ENCODE measurements around the gene PLEKHB2.
A peak's percentile ranks its signal among the peaks of the same experiment; 100 is the strongest.
"Not testable (repeated sequence)": the region's sequence is repeated elsewhere in the genome, so short reads cannot be mapped to it uniquely, and the experiment has no call there.

Gene PLEKHB2

DNA sequence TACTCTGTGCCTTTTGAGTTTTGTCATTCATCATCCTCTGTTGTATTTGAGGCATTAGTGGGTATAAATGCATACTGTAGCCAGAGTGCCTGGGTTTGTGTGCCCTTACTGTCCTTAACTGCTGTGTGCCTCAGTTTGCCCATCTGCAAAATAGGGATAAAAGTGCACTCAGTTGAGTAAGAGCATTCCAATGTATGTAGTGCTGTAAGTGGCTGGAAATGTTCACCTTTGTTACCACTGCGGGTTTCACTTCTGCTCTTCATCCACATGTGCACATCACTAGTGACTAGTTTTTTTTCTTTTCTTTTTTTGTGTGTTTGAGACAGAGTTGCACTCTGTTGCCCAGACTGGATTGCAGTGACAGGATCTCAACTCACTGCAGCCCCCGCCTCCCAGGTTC is 39.9 kb downstream of the PLEKHB2 start:
- DNase-seq, result no peak

DNA sequence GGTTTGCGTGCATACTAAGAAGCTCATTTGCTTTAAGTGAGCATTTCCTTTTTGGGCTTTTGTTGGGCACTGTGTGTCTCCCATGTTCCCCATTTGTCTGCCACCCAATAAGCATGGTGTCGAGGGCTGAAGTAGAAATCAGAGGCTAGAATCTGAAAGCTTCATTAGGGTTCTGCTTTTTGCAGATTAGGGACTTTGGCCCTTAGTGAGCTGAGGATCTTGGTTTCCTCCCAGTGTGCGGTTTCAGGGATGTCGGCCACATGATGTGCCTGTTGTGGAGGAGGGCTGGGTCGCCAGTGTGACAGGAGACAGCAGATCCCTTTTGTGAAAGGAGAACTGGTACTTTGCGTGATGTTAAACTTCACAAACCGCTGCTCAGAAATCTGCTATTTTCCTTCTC is 41.1 kb downstream of the PLEKHB2 start:
- peak; percentile 65 to 81 (median 80) for DNase-seq

DNA sequence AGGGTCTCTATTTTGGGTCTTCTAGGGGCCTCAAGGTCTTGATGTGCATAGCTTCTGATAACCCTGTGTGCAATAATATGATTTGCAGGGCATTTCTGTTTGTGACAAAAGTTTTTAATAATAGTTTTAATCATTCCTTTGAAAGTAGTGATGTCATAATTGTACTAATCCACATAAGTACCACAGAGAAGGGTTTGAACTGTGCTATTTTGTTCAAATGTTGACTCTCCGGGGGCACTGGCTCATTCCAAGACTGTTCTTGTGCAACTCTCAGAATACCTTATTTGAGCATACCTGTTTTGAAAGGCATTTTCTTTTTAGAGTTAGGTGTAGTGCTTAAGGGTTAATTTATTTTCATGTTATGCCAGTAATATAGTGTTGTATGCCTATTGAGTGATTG is 41.6 kb downstream of the PLEKHB2 start:
- DNase-seq, result no peak

DNA sequence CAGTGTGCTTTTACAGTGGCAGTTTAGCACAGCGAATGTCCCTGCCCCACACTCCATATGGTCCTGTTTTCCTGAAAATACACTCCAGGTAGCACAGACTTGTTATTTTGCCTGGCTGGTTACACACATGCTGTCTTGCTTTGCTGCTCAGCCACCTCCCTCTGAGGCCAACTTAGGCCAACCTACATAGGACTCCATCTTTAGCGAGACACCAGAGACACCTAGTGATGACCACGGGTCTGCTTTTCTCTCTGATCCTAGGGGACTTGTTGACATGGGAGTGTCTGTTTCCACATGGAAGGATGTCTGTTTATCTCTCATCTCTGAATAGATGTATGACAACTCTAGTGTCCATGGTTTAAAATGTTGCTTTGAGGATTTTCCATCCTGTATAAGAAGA is 43.3 kb downstream of the PLEKHB2 start:
- DNase-seq, result no peak

DNA sequence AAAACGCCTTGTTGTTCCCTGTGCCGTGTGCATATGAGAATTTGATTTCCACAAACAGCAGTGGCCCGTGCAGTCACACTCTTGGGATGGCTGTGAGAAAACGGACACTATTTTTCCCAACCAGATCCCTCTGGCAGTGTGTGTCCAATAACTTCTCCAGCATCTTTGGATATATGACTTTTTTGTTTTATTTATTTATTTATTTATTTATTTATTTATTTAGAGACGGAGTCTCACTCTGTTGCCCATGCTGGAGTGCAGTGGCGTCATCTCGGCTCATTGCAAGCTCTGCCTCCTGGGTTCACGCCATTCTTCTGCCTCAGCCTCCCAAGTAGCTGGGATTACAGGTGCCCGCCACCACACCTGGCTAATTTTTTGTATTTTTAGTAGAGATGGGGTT is 45.0 kb downstream of the PLEKHB2 start:
- not testable (repeated sequence) for DNase-seq

DNA sequence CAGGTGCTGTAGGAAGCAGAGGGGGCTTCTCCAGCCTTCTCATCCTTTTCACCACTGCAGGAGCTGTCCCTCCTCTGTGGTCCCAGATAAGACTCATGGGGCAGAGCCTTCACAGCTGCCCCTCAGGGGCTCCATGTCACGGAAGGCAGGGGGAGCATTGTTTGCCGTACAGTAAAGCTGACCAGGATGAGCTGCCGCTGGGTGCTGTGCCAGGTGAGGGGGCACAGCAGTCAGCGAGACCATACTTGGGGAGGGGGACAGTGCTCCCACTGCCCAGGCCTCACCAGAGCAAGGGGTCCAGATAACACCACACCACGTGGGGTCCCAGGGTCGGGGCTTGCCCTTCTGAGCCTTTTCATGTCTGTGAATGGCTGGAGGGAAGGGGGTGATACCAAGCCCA is 46.3 kb downstream of the PLEKHB2 start:
- DNase-seq, result no peak

DNA sequence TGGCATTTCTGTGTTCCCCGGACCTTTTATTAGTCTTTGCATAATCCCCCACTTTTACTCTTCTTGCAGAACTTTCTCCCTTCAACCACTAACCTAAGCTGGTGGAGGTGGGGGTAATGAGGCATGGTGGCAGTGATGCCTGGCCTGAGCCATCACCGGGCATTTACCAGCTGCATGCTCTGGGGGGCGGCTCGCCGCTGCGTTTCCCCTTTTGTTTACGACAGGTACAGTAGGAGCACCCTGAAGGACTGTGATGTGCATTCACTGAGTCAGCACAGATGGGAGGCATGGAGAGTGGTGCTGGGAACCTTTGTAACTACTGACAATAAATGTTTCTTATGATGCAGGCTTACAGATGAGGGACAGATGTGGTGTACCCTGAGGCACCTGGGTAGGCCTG is 46.9 kb downstream of the PLEKHB2 start:
- no peak for DNase-seq

DNA sequence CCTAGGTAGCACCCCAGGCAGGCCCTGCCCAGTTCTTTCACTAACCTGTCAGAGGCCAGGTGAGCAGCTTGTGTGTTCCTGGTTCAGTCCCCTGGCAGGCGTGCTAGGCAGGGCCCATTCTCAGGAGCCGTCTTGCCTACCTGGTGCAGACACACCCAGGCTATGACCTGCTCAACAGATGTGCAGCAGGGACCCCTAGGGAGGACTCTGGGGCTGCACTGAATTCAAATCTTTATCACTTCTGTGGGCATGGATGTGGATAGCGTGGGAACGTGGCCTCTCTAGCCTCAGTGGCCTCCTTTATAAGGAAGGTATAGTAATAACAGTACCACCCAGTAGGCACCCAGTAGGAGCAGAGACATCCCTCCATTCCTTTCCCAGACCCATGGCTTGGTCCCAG is 48.4 kb downstream of the PLEKHB2 start:
- no peak for DNase-seq

DNA sequence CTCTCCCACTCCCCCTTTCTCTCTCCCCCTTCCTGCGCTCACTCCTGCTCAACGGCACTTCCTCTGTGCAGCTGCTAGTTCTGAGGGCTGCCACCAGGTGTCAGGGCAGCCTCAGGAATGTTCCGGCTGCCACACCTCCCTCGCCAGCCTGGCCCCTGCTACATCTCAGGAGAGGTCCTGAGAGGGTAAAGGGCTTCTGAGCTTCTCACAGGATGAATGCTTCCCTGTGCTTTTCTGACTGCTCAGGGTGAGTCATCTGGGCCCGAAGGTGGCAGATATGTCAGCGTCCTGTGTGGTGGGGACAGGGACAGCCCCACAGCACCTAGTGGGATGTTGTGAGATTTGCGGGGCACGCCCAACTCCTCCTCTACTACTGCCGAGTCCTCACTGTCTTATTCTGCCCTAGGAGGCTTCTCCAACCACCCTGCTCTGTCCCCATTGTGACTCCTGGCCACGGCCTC is 49.0 kb downstream of the PLEKHB2 start:
- DNase-seq, result peak; percentile 63 to 81 (median 70)

DNA sequence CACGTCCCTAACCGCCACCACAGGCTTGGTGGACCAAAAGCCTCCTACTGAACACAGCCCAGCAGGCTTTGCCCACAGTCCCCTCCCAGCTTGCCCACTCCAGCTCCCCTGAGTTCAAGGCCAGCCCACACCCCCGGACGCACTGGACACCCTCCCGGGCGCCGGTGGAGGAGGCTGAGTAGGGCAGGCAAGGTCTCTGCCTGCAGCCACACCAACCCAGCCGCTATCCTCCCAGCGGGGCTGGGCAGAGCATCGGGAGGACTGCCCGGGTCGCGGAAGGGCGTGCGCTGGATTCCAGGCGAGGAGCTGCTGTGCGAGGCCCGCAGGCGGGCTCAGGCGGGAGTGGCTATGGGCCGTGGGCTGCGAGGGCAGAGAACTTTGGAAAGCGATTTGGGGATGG is 49.5 kb downstream of the PLEKHB2 start:
- DNase-seq, result no peak

DNA sequence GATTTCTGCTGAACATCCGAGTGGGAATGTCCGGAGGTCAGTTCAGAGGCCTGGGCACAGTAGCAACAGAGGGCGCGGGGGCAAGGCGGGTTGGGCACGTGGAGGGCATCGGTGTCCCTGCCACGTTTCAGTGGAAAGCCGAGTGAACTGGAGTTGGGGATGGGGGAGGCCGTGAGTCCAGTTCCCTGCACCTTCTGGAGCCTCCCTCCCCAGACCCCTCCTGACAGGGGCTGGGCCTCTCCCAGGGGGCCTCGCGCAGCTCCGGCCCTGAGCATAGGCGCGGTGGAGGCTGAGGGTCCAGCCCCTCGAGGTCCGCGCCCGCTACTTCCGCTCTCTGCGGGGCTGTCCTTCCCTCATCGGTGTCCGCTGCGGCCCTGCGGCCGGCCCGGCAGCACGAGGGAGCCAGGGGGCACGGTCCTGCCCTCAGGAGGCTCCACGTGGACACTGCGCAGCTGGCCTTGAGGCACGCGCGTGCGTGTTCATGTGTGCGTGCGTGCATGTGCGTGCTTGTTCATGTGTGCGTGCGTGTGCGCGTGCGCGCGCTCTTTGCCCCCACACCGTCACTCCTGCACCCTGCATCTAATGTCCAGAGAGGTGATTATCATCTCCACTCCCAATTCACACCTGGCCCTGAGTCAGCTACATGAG is 50.2 kb downstream of the PLEKHB2 start:
- no peak for DNase-seq

DNA sequence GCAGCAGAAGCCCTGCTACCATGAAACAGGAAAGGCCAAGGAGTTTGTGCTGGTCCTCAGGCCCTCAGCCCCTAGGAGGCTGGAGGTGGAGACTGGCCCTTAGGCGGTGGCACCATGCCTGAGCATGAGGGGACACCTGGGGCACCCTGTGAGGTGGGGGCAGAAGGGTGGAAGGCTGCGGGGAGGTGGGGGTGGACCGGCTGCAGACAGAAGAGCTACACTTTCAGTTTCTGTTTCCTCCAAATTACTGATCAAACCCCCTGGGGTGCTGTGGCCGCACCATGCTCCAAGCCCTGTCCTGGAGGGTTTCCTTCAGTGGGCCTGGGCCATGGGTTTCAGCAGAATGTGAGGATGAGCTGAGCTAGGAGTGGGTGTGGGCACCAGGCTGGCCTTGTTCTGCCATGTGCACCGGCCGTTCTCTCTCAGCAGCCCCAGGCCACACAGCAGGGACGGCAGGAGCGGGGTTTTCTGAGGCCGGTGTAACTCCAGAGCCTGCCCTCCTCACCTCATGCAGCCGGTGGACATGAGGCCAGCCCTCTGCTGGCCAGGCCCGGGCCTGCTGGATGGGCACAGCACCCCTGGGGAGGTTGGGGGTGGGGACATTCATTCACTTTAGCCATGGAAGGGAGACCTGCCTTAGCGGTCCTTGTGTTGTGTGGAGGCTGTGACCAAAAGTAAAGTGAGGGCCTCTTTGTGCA is 51.5 kb downstream of the PLEKHB2 start:
- DNase-seq, result no peak

DNA sequence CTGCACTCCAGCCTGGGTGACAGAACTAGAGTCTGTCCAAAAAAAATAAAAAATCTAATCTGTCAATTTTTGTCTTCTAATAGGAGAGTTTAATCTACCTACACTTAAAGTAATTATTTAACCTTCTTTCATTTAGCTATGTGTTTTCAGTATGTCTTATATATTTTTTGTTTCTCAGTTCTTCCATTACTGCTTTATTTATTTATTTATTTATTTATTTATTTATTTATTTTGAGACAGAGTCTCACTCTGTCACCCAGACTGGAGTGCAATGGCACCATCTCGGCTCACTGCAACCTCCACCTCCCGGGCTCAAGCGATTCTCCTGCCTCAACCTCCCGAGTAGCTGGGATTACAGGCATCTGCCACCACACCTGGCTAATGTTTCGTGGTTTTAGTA is 60.4 kb downstream of the PLEKHB2 start:
- not testable (repeated sequence) for DNase-seq

DNA sequence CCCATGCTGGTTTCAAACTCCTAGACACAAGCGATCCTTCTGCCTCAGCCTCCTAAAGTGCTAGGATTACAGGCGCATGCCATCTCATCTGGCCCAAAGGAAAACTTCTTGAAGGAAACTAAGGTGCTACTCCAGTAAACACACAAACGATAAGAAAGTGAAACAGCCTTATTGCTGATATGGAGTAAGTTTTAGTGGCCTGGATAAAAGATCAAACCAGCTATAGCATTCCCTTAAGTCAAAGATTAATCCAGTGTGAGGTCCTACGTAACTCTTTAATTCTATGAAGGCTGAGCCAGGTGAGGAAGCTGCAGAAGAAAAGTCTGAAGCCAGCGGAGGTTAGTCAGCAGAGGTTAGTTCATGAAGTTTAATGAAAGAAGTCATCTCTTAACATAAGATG is 63.4 kb downstream of the PLEKHB2 start:
- no peak for DNase-seq

DNA sequence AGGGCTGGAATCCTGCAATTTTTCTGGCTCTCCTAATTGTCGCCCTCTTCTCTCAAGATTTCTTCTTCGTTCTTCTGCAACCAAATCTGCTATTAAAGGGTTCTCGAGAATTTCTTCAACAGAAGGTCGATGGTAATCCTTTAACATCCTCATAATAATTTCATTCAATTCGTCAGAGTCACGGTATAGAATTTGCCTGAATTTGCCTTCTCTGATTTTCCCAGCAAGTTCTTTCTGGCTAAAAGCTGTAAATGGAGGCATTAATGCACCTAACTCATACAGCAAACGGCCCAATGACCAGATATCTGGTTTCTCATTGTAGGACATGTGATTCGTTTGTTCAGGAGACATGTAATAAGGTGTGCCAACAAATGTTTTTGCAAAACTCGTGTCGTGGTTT is 72.9 kb downstream of the PLEKHB2 start:
- not testable (repeated sequence) for DNase-seq

DNA sequence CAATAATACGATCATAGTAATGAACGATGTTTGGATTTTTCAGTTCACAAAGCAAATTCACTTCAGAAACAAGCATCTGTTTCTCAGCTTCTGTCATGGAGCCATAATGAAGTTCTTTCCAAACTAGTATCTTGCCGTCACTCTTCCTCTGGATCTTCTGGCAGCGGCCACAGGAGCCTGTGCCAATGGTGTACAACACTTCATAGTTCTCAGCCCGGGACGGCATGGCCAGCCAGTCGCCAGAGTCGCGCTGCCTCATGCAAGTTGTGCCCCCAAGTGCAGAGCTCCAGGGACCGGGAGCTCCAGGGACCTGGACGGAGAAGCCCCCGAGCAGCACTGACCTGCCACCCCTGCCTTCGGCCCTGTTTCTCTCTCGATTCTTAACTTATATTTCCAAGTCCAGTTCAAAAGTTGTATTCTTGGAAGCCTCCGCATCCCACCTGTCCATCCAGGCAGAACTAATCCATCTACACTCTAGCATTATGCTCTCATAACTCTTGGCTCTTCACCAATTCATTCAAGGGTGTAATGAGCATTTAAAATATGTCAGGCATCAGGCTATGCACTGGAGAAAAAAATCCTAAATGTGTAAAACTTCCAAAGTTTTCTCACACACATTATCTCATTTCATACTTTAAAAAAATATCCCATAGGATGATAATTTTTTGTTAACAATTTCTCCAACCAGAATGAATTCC is 73.7 kb downstream of the PLEKHB2 start:
- not testable (repeated sequence) for DNase-seq

DNA sequence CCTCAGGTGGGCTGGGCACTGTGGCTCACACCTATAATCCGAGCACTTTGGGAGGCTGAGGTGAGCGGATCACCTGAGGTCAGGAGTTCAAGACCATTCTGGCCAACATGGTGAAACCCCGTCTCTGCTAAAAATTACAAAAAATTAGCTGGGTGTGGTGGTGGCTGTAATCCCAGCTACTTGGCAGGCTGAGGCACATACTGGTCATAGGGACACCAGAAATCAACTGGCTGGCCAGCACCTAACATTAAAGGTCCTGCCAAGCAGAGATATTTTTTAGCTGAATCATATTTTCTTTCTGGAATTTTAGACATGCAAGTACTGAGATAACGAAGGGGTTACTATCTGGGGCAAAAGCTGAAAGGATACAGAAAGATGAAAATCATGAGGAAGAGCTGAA is 76.3 kb downstream of the PLEKHB2 start:
- DNase-seq, result not testable (repeated sequence)

DNA sequence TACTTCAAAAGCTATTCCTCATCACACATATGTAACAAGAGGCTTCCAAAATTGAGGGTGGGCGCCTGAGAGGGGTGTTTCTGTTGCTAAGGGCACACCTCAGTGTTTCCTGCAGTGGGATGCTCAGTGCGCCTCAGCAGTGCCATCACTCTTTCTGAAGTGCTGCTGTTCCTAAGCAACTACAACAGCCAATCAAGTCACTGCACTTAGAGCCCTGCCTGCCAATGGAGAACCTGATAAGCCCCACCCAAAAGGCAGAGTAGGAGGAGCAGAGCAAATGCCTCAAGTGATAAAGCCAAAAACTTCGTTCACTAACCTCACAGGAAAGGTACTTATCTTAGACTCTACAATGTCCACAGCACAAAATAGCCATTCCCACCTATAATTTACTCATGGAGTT is 88.3 kb downstream of the PLEKHB2 start:
- not testable (repeated sequence) for DNase-seq

DNA sequence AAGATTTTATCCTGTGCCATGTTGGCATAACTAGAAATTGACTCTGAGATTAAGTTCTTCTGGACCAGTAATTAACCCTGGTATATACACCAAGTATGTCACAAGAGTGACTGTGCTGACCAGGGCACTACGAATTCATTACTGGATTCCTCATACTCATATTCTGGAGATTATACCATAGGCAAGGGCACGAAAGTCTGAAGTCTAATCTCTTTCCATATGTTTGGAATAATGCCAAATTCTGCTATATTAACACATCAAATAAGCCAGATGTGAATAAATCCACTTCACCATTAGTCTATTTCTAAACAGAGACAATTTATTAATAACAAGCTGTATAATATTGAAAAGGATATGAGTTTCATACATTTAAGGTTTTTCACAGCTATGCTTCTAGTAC is 91.0 kb downstream of the PLEKHB2 start:
- not testable (repeated sequence) for DNase-seq

Measured in suppressor macrophage (primary cell).